T47D (cell line): Measurements from ENCODE around the gene ATP6V0A4.

Experiments used
- DNase-seq, 2 experiments: peaks; one replicate each; pipeline versions ENCODE4 v3.0.0 to v3.0.0-alpha.2; 2011 to 2012; ENCODE audit warnings: low read depth in 1 of 2, low spot score in 1 of 2
- JUND ChIP-seq: IDR thresholded peaks from 2 replicates; pipeline ENCODE4 v1.6.1; 2012; ENCODE audit warnings: low read depth
- in situ Hi-C: cut with HindIII; loops from 2 replicates; pipeline ENCODE4 v1.10.0; 2016; ENCODE audit warnings: low sequenced_read_pairs, low pct_unique_long_range_greater_than_20kb

The ATP6V0A4 gene

DNA sequence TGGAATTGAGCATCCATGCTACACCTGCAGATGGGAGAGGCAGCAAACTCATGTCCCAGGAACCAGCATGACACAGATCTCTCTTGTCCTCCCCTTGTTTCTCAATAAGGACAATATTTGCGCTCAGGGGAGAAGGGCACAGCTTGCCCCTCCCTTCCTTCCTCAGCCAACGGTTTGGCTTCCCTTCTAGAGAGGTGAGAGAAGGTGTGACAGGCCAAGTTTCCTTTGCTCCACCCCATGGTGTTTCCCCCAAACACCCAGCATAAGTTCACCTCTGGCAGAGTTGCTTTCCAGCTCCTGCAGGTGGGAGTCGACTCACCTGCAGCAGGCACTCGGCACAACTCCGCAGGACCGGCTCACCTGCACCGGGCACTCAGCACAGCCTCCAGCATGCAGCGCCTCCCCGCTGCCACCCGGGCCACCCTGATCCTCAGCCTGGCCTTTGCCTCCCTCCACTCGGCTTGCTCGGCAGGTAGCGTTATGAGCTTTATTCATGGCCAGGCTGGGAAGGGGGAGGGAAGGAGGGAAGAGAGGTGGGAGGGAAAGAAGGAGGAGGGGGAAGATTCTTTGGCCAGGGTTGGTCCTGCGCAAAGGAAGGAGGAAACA, at the start of gene ATP6V0A4, which contains the start of gene TMEM213:
Gene ATP6V0A4, minus strand, starts transcription at position 482 of the 606 bp plus-strand sequence. CDS start 26,949 bp downstream, outside the sequence.
Gene TMEM213, plus strand, starts transcription at position 280 of the 606 bp plus-strand sequence. Its CDS starts 111 bp downstream, at position 391.
- in situ Hi-C loops = no loop called here
- no peak for TF ChIP-seq JUND
- peak in 1 of 2 experiments; percentile 31 for DNase-seq

DNA sequence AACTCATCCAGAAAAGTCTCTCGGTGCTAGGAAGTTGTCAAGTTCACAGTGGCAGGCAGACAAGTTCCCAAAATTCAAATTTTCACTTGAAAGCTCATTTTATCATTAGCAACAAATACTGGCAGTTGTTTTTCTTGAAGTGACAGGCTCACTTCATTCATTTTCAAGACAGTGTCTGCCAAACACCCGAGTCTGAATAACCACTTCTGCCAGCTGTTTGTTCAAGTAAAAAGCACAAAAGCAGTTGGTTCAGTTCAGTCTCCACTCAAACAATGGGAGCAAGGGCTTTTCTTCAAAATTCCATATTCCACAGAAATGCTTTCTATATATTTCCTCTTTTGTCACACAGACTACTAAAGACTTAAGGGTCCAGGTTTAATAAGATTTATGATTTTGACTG, 47.7 kb upstream of the ATP6V0A4 start:
- in situ Hi-C loops = no loop called here
- TF ChIP-seq JUND = no peak

DNA sequence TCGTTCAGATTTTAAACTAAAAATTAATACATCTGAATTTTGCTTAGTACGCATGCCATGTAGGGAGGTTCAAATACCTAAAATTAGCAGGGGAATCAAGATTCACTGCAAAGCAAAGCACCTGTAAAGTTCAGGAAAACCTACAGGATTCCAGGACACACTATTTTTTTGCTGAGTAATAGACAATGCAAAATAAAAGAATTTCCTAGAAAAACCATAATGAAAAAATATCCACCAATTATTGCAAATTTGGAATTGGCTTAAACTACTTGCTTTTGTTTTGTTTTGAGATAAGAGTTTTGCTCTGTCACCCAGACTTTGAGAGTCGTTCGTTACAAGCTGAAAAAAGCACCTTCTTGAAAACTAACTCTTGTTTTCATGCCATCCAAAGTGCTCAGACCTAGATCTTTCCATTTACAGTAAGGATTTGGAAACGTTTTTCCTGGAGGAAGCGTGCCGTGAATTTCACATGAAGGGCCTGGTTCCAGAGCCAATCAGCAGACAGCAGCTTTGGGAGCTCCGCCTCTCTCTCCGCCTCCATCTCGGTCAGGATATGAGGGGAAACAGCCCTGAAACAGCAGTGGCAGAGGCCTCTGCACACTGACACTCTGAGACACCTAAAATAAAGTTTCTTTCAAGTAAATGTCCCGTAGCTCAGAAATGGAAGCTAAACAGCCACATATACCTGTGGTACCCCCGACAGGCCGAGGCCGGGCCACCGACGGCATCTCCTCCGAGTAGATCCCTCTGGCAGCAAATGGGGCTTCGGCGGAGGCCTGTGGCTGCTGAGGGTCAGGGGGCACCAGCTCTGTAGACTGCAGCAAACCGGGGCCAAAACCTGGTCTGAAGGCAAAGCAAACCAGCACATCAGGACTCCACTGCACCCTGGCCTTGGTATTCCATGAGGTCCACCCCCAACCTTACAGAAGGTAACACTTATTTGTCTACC, 45.9 kb upstream of the ATP6V0A4 start:
- no peak for DNase-seq
- no peak for TF ChIP-seq JUND
- in situ Hi-C loops = no loop called here

More for the DNA sequence above, 47.7 kb upstream of the ATP6V0A4 start:
- DNase-seq = no peak

DNA sequence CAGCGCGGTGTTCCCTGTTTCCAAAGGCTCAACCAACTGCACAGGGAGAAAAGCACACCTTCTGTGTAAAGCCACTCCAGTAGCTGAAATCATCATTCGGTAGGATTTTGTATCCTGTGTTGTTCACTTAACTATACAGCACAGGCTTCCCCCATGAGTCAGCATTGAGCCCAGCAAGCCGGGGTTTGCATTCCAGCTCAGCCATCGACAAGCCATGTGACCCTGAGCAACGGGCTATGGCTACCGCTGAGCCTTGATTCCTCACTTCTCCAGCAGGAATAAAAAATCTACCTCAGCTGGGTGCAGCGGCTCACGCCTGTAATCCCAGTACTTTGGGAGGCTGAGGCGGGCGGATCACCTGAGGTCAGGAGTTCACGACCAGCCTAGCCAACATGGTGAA, 44.1 kb upstream of the ATP6V0A4 start:
- in situ Hi-C loops = no loop called here
- no peak for TF ChIP-seq JUND
- no peak for DNase-seq

DNA sequence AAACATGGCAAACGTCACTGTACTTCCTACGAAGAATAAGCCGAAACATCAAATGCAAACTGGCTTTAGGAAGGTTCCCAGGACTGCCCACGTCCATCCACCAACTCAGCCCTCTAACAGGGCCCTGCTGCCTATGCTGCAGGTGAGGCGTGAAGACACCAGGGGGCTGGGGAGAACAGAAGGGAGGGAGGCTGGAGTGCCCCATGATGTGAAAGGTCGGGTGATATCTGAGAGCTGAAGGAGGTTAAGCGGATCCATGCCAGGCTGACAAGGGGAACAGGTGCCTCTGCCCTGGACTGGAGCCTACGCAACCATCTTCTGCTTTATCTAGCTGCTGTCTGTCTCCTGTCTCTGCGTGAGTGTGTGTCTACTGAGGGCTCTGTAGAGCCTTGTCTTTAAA, 40.2 kb upstream of the ATP6V0A4 start:
- no peak for DNase-seq
- in situ Hi-C loops = no loop called here
- no peak for TF ChIP-seq JUND

DNA sequence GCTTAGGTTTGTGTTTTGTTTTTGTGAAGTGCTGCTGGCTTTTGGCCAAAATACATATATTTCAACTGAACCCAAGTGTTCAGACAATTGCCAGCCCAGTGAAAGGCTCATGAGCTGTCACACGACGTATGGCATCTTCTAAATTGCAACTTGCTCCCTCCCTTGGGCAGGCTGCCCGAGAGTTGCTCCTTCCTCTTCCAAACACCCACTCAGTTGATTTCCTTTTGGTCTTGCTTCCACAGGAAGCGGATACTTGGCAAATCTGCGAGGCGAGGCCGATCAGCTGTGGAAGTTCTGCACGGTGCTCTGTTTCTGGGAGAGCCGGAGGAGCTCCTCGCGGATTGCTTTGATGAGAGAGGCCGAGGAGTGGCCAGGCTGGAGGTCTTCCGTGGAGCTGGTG, 39.6 kb upstream of the ATP6V0A4 start:
- in situ Hi-C loops = no loop called here
- TF ChIP-seq JUND = no peak
- DNase-seq = no peak

DNA sequence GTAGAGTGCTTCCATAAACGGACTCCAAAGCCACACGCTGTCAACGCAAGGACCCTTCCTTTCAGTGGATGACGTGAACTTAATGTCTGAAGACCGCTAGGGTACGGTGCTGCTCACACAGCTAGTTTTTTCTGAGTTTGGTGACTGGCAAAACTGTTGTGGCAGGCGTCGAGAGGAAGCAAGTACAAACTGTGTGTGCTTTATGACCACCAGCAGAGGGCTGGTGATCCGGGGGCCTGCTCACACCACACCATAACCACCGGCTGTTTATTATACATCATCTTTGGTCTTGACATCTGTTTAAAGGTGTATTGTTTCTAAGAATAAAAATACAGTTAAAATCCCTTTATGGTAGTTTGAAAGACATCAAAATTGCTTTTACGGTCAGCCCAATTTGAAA, 37.1 kb upstream of the ATP6V0A4 start:
- TF ChIP-seq JUND = no peak
- no peak for DNase-seq
- in situ Hi-C loops = no loop called here

DNA sequence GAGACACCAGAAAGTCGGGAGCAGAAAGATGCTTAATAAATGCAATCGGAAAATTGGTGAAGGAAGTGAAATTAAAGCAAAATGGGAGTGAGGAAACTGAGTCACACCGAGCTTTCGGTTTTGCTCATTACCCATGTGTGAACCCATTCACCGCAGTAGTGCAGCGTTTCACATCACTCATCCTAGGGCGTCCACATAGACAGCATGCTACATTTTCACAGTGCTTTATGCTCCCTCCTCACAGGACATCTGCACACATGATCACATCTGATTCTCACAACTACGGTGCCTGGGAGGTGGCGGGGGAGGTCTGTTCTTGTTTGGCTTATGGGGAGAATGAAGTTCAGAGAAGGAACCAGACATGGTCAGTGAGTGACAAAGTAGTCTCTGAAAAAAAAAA, 36.6 kb upstream of the ATP6V0A4 start:
- DNase-seq = no peak
- in situ Hi-C loops = no loop called here
- no peak for TF ChIP-seq JUND

DNA sequence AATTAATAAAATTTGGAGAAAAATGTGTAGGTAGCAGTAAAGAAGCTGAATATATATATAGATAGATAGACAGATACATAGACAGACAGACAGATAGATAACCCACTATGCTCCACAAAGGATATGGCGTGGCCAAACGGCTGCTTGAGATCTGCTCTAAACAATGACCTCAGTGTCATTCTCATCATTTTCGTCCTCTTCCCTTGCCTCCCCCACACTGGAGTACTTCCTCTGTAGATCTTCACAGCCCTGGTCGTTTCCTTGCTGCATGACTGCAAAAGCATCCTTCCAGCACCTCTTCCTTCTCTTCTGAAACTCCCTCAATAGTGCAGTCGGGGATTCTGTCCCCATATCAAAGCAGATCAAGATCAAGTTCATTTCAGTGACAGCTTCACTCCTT, 35.6 kb upstream of the ATP6V0A4 start:
- no peak for TF ChIP-seq JUND
- no peak for DNase-seq
- in situ Hi-C loops = no loop called here

DNA sequence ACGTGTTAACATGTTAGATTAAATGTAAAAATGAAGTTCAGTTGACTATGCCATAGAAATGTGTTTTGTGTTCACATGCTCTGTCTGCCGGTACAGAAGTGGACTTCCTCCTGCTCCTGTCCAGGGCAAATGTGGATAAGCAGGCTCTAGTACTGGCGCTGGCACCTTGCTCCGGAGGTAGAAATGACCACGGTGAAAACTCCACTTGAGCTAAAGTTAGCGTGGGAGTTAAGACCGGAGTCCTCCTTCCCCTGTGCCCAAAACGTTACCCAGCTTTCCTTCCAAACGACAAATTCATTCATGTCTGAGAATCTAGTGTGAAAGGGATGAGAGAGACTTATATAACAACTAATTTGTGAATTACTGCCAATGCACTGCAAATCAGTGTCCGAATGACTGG, 35.0 kb upstream of the ATP6V0A4 start:
- no peak for DNase-seq
- TF ChIP-seq JUND = no peak
- in situ Hi-C loops = no loop called here

DNA sequence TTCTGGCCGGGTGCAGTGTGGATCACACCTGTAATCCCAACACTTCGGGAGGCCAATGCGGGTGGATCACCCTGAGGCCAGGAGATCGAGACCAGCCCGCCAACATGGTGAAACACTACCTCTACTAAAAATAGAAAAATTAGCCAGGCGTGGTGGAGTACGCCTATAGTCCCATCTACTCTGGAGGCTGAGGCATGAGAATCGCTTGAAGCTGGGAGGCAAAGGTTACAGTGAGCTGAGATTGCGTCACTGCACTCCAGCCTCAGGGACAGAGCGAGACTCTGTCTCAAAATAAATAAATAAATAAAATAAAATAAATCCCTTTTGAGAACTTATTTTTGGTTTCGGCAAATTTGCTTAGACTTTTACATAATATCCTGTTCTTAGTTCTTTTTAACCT, 31.3 kb upstream of the ATP6V0A4 start:
- TF ChIP-seq JUND = no peak
- in situ Hi-C loops = no loop called here
- no peak for DNase-seq

DNA sequence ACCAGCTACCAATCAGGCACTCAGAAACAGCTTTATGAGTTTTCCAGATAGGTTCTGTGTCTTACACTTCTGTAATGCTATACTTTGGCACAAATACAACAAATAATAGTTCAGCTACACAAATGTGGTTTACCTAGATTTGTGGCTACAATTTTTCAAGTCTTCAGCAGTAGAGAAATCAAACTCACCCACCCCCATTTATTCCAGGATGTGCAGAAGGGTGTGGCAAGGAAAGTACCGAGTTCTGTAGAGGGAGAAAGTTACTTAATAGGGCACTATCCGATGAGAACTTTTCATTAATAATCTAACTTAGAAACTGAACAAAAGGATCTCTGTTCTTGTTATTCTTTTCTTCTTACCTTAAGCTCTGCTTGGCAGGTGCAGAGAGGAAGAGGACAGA, 30.3 kb upstream of the ATP6V0A4 start:
- in situ Hi-C loops = no loop called here
- no peak for TF ChIP-seq JUND
- DNase-seq = no peak

DNA sequence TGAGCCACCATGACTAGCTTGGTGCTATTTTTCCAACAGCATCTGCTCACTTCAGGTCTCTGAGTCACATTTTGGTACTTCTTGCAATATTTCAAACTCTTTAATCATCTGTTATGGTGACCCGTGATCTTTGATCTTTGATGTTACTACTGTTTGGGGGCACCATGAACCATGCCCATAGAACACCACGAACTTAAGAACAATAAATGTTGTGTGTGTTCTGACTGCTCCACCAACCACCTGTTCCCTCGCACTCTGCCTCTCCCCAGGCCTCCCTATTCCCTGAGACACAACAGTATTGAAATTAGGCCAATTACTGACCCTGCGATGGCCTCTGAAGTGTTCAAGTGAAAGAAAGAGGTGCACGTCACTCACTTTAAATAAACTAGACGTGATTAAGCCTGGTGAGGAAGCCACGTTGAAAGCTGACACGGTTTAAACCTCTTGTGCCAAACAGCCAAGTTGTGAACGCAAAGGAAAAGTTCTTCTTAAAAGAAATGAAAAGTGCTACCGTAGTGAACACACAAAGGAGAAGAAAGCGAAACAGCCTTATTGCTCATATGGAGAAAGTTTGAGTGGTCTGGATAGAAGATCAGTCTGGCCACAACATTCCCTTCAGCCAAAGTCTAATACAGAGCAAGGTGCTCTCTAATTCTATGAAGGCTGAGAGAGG, 27.2 kb upstream of the ATP6V0A4 start:
- no peak for DNase-seq
- TF ChIP-seq JUND = no peak
- in situ Hi-C loops = no loop called here
